Rectal smooth muscle tissue (tissue), 1 donor: ENCODE measurements around the gene ZNF77.
"Not testable (repeated sequence)": the region's sequence is repeated elsewhere in the genome, so short reads cannot be mapped to it uniquely, and the experiment has no call there.

Experiments
- H3K27ac ChIP-seq: one replicate; pipeline ENCODE4 v1.7.0; 2013; ENCODE audit warnings: low read depth, low read length, inconsistent platforms
- H3K27me3 ChIP-seq: one replicate; pipeline ENCODE4 v1.7.0; 2013; ENCODE audit warnings: low read length; ENCODE audit not compliant: control insufficient read depth, insufficient read depth
- H3K36me3 ChIP-seq: one replicate; pipeline ENCODE4 v1.7.0; 2013; ENCODE audit warnings: low read length; ENCODE audit not compliant: control insufficient read depth, insufficient read depth
- H3K4me1 ChIP-seq: one replicate; pipeline ENCODE4 v1.7.0; 2013; ENCODE audit warnings: low read length; ENCODE audit not compliant: control insufficient read depth, insufficient read depth
- H3K4me3 ChIP-seq: one replicate; pipeline ENCODE4 v1.7.0; 2013; ENCODE audit warnings: low read length
- H3K9ac ChIP-seq: one replicate; pipeline ENCODE4 v1.7.0; 2013; ENCODE audit warnings: low read length

The ZNF77 gene

DNA sequence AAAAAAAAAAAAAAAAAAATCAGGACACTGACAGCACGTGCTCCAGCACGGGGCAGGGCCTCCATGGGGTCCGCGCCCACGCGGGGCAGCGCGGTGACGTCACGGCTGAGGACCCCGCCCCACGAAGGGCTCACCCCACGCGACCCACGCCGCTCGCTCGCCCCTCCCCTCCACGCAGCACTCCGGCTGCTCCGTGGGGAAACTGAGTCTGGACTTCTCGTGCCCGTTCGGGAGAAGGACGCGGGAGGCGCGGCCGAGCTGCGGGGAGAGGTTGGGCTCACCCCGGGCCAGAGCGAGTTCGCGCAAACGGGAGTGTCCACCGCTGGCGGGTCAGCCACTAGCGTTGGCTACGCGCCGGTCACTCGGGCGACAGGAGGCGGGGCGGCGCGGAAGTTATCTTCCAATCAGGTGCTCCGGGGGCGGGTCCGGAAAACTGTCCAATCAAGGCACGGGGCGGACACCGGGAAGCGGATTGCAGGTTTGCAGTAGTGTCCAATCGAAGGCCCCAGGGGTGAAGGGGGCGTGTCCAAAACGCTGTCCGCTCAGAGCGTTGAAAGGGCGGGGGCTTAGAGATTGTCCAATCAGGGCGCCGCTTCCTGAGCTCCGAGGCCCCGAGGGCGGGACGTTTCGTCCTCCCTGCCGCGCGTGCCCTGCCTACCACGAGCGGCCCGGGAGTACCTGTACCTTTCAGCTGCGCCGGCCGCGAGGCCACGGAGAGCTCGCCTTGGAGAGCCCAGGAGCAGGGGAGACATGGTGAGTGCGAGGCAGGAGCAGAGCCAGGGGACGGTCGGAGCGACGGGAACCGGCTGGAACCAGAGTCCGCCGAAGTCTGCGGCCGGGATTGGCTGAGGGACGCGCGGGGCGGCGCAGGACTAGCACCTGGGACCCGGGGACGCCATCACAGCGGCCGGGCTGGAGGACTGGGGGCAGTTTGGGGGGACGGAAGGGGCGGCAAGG lies 44.2 kb downstream of the ZNF77 start, which contains the start of gene ZNF57:
ZNF57 (plus strand) TSS at position 633 of the 957 bp plus-strand sequence; CDS start at position 751, 118 bp downstream.
- no peaks in the 10 kb centered on the region for H3K4me1 ChIP-seq
- H3K36me3 ChIP-seq = no peaks in the 10 kb centered on the region
- peak within 1 kb of the TSS; percentile 88 for H3K9ac ChIP-seq
- H3K27ac ChIP-seq = peak within 1 kb of the TSS; percentile 87
- peak within 1 kb of the TSS; percentile 90 for H3K4me3 ChIP-seq
- no peaks in the 10 kb centered on the region for H3K27me3 ChIP-seq

DNA sequence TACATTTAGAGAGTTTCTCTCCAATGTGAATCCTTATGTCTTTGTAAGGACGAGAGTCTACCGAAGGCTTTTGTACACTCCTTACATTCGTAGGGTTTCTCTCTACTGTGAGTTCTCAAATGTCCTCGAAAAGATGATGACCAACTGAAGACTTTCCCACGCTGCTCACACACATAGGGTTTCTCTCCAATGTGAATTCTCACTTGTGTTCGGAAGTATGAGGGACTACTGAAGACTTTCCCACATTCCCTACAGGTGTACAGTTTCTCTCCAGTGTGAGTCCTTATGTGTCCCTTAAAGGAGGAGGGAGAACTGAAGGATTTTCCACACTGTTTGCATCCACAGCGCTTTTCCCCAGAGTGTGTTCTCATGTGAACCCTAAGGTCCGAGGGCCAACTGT lies 48.1 kb downstream of the ZNF77 start:
- no peaks in the 10 kb centered on the region for H3K36me3 ChIP-seq
- H3K4me3 ChIP-seq = no peak overlapping the region
- no peak overlapping the region for H3K9ac ChIP-seq
- H3K27me3 ChIP-seq = no peaks in the 10 kb centered on the region
- H3K27ac ChIP-seq = no peak overlapping the region
- no peaks in the 10 kb centered on the region for H3K4me1 ChIP-seq

DNA sequence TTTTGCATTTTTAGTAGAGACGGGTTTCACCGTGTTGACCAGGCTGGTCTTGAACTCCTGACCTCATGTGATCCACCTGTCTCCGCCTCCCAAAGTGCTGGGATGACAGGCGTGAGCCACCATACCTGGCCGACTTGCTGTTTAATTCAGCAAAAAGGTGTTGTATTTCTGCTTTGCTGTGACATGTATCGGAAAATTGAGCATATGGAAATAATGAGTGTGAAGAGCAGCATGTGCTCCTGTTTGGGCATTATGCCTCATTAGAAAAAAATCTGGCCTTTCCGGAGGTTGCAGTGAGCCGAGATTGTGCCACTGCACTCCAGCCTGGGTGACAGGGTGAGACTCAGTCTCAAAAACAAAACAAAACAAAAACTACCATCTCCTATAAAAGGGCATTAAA lies 54.2 kb downstream of the ZNF77 start:
- not testable (repeated sequence) for H3K4me1 ChIP-seq, H3K36me3 ChIP-seq, H3K27ac ChIP-seq, H3K27me3 ChIP-seq, H3K9ac ChIP-seq, H3K4me3 ChIP-seq

GRCh38 chr19:2888731-2889224 lies 56.0 kb downstream of the ZNF77 start:
- H3K27ac ChIP-seq = no peak overlapping the region
- no peaks in the 10 kb centered on the region for H3K4me1 ChIP-seq
- H3K27me3 ChIP-seq = no peaks in the 10 kb centered on the region
- no peaks in the 10 kb centered on the region for H3K36me3 ChIP-seq
- H3K4me3 ChIP-seq = peak overlapping the region; percentile 45
- no peak overlapping the region for H3K9ac ChIP-seq

DNA sequence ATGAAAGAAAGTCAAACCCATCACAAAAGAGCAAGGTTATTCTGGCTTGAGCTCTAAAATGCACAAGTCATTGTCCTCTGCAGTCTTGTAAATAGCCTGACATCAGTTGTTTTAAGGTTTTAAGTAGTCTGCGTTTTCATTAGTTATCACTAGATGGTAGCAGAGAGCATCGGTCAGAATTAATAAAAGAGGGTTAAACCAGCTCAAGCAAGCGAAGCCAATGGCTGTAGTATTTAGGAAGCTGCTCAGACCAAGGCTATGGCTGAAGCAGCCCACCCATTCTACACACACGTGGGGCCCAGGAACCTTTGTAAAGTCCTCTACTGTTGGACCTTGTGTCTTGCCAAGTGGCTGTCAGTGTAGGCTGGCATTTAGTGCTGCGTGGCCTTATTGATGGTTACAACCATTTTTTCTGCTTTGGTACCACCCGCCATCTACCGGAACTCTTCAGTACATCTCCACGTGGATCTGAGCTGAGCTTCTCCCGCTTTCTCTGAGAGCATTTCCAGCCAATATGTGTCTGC lies 57.3 kb downstream of the ZNF77 start:
- Histone ChIP-seq H3K27ac (no peak overlapping the region), H3K4me1 (no peaks in the 10 kb centered on the region), H3K36me3 (no peaks in the 10 kb centered on the region), H3K9ac (no peak overlapping the region), H3K4me3 (no peak overlapping the region), H3K27me3 (no peaks in the 10 kb centered on the region)

- H3K9ac ChIP-seq = no peak overlapping the region
- no peaks in the 10 kb centered on the region for H3K4me1 ChIP-seq
- H3K36me3 ChIP-seq = no peaks in the 10 kb centered on the region
- H3K27me3 ChIP-seq = no peaks in the 10 kb centered on the region
- H3K27ac ChIP-seq = no peak overlapping the region
- no peak overlapping the region for H3K4me3 ChIP-seq
Measured at GRCh38 chr19:2885736-2886135, 59.0 kb downstream of the ZNF77 start.

- Histone ChIP-seq H3K4me3 (no peak overlapping the region), H3K9ac (no peak overlapping the region), H3K36me3 (no peaks in the 10 kb centered on the region), H3K27ac (no peak overlapping the region), H3K27me3 (no peaks in the 10 kb centered on the region), H3K4me1 (no peaks in the 10 kb centered on the region)
Measured at GRCh38 chr19:2883686-2884439, 60.9 kb downstream of the ZNF77 start.
